Activated naive CD4-positive, alpha-beta T cell treated with anti-CD3 and anti-CD28 coated beads, Interleukin-2, amount 10 ng/mL, durations not matched to agents 7 days and 5 days (primary cell): ENCODE measurements around the gene CCND3.

Experiments
- CTCF ChIA-PET: fragments of 350-600 bp; sonication (Branson Sonifier 250); formaldehyde crosslinking; loops from one replicate; lab custom pipeline; 2021; ENCODE audit warnings: antibody characterized with exemption; lab: Charles Lee
- DNase-seq: peaks from one replicate; pipeline ENCODE4 v3.0.0-alpha.2; 2020
- H3K27ac Mint-ChIP-seq: one replicate; pipeline ENCODE4 v1.8.0; 2021; ENCODE audit warnings: mild to moderate bottlenecking, moderate library complexity, mixed read lengths
- H3K27me3 Mint-ChIP-seq: one replicate; pipeline ENCODE4 v1.8.0; 2021; ENCODE audit warnings: mild to moderate bottlenecking, mixed read lengths
- H3K36me3 Mint-ChIP-seq: one replicate; pipeline ENCODE4 v1.8.0; 2021; ENCODE audit warnings: mixed read lengths
- H3K4me1 Mint-ChIP-seq: one replicate; pipeline ENCODE4 v1.8.0; 2021; ENCODE audit warnings: mixed read lengths
- H3K4me3 Mint-ChIP-seq: one replicate; pipeline ENCODE4 v1.8.0; 2021; ENCODE audit warnings: mild to moderate bottlenecking, moderate library complexity, mixed read lengths
- H3K9me3 Mint-ChIP-seq: one replicate; pipeline ENCODE4 v1.8.0; 2021; ENCODE audit warnings: mixed read lengths

Gene CCND3

DNA sequence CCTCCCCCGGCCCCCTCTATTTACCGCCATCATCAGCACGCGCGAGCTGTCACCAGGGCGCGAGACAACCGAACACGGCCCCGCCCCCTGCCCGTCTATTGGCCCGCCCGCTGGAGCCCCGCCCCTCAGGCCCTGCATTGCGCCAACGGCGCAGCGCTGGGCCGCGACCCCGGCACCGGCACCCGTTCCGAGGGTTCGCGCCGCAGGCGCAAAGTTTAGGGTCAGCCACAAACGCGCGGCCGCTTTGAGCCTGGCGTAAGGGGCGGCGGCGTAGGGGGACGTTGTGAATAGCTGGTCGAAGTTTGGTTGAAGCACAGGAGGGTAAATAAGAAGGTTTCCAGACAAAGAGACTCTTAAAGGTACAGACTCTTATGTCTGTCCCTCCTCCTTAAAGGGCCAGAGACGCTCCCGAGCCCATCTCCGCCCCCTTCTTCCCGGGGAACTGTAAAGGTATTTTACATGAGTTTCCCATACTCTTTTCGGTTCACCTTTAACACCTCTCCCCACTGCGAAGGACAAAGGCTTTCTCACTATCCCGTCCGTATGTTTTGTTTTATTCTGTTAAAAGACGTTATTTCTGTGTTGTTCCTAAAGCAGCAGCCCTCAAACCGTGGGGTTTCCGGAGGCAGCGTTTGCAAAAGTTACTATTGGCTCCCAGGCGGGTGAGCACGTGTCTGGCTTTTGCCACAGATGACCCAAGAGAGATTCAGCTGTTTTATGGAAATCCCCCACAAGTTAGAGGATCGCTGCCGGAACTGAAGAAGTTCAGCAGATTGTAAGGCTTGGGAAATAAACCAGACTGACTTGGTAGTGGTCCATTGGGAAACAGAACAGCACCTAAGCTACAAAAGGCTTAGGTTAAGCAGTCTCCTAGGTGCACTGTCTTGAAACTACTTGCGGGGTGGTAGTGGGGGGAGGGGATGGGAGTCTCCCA, 46.0 kb downstream of the CCND3 start, which contains the start of gene USP49:
TSS of gene USP49 (minus strand) at position 76 of the 934 bp plus-strand sequence. CDS start 88,392 bp downstream, outside the sequence.
- CTCF ChIA-PET = interaction anchor here (0.7 to 2.0 kb wide), 7 partner anchors 10 to 153 kb away, joined by 3 to 11 read pairs (median 4); partner anchors contain the start of genes BYSL, MED20 and TOMM6
- Mint-ChIP-seq H3K4me3 (no peak within 1 kb of the TSS), H3K27ac (peak within 1 kb of the TSS; percentile 79), H3K9me3 (no peaks in the 10 kb centered on the region), H3K36me3 (peaks cover 2% of the 10 kb centered on the region), H3K4me1 (peaks cover 17% of the 10 kb centered on the region), H3K27me3 (no peaks in the 10 kb centered on the region)
- DNase-seq = peak; percentile 95

DNA sequence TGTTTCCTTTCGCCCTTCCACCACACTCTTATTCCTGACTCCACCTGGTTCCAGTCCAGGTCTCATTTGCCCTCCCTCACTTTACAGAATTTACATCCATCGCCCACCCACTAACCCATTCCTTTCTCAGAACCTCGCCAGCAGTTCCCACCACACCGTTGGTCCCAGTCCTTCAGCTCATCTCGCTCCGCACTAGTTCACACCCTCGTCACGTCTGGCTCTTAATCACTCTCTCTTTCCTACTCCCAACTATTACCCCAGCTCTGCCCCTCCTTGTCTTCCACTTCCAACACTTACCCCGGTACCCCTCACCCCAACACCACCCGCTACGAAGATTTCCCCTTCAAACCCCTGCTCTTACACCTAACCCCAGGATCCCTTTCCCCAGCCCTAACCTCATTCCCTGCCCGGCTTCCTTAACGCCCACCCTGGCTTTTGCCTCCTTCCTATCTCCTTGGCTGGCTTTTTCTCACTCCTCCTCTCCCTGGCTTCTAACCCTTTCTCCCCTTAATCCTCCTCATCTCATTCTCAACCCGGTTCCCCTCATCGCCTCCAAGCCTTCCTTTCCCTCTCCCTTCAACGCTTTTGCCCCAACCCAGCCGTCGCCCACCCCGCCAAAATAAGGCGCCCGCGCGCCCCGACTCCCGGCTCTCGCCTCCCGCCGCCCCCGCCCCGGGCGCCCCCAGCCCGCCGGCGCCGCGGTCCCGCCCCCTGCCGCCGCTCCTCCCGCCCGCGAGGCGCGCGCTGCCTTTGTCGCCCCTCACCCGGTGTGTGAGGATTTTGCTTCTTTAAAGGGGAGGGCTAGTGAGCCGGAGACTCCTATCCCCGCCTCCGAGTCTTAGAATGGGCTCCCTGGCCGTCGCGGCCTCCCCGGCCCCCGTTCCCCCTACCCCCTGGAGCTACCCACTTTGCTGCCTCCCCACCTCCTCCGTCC, 47.0 kb downstream of the CCND3 start:
- no peaks in the 10 kb centered on the region for H3K9me3 Mint-ChIP-seq
- no peak overlapping the region for H3K4me3 Mint-ChIP-seq
- DNase-seq = no peak
- CTCF ChIA-PET = interaction anchor here (1.0 to 2.0 kb wide), 6 partner anchors 26 to 154 kb away, joined by 3 to 11 read pairs (median 4); partner anchors contain the start of genes BYSL, MED20 and TOMM6
- peak overlapping the region; percentile 58 for H3K27ac Mint-ChIP-seq
- no peaks in the 10 kb centered on the region for H3K27me3 Mint-ChIP-seq
- H3K36me3 Mint-ChIP-seq = no peaks in the 10 kb centered on the region
- peaks cover 17% of the 10 kb centered on the region for H3K4me1 Mint-ChIP-seq

DNA sequence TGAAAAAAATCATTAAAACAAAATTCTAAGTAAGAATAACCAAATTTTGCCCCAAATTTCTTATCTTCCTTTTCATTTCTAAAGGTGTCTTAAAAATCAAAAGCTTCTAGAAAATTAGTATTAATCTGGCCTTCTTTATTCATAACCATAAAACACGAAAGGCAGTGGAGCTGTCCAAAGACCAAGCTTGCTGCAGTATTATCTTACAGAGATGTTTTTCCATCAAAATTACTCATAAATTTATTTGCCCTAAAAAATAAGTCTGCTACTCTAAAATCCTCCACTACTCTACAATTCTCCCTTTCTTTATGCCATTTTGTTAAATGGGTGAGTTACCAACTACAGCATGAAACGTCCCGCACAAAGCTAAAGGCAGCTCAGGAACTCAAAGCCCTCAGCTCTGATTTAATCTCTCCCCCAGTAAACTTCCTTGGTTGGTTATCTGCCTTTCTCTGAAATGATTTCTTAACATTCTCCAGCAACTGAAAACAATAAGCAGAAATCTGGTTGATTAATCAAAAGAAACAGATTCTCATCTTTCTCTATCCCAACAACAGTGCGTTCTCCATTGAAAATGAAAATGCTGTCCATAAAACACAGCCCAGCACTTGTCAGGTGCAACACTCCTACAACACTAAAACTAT, 48.6 kb downstream of the CCND3 start:
- Mint-ChIP-seq H3K9me3 (no peaks in the 10 kb centered on the region), H3K4me1 (peaks cover 17% of the 10 kb centered on the region), H3K36me3 (no peaks in the 10 kb centered on the region), H3K27me3 (no peaks in the 10 kb centered on the region), H3K4me3 (no peak overlapping the region), H3K27ac (no peak overlapping the region)
- DNase-seq = no peak
- CTCF ChIA-PET = interaction anchor here (0.8 to 1.3 kb wide), 3 partner anchors 43 to 105 kb away, joined by 3 to 4 read pairs (median 3); partner anchors contain the start of gene TOMM6

- DNase-seq = no peak
- H3K27ac Mint-ChIP-seq = no peak overlapping the region
- H3K36me3 Mint-ChIP-seq = no peaks in the 10 kb centered on the region
- H3K4me1 Mint-ChIP-seq = peaks cover 2% of the 10 kb centered on the region
- no peaks in the 10 kb centered on the region for H3K27me3 Mint-ChIP-seq
- CTCF ChIA-PET = interaction anchor here (1.1 to 1.2 kb wide), 2 partner anchors 34 to 40 kb away, joined by 3 read pairs; partner anchors contain the start of genes BYSL and MED20
- no peak overlapping the region for H3K4me3 Mint-ChIP-seq
- H3K9me3 Mint-ChIP-seq = no peaks in the 10 kb centered on the region
These were observed 54.3 kb downstream of the CCND3 start for GRCh38 chr6:41887331-41887751.

GRCh38 chr6:41885930-41886329, 55.7 kb downstream of the CCND3 start:
- Mint-ChIP-seq H3K9me3 (no peaks in the 10 kb centered on the region), H3K27me3 (no peaks in the 10 kb centered on the region), H3K4me3 (no peak overlapping the region), H3K27ac (no peak overlapping the region), H3K36me3 (no peaks in the 10 kb centered on the region), H3K4me1 (no peaks in the 10 kb centered on the region)
- DNase-seq = no peak
- CTCF ChIA-PET = interaction anchor here (0.6 to 1.1 kb wide), 2 partner anchors 218 to 643 kb away, joined by 3 read pairs; no protein-coding TSS in a partner anchor

DNA sequence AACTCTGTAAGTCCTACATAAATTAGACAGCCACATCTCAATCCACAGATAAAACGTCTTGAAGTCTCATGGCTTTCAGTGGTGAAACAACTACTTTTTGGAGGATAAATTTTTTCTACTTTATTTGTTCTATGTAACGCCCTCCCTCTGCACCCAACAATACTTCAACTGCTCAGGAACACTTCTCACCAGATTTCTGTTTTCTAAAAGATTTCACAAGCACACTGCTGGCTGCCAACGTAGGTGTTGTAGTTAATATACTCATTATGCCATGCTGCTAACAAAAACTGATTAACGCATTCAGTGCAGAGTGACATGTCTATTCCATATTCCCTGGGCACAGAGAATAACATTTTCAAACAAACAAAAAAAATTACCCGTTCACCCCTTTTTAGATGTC, 56.7 kb downstream of the CCND3 start:
- H3K27ac Mint-ChIP-seq = no peak overlapping the region
- no peaks in the 10 kb centered on the region for H3K27me3 Mint-ChIP-seq
- H3K9me3 Mint-ChIP-seq = no peaks in the 10 kb centered on the region
- H3K36me3 Mint-ChIP-seq = no peaks in the 10 kb centered on the region
- DNase-seq = no peak
- H3K4me3 Mint-ChIP-seq = no peak overlapping the region
- no peaks in the 10 kb centered on the region for H3K4me1 Mint-ChIP-seq
- CTCF ChIA-PET = no interaction called here
